ENCODE measurements around the gene VIM.

DNA sequence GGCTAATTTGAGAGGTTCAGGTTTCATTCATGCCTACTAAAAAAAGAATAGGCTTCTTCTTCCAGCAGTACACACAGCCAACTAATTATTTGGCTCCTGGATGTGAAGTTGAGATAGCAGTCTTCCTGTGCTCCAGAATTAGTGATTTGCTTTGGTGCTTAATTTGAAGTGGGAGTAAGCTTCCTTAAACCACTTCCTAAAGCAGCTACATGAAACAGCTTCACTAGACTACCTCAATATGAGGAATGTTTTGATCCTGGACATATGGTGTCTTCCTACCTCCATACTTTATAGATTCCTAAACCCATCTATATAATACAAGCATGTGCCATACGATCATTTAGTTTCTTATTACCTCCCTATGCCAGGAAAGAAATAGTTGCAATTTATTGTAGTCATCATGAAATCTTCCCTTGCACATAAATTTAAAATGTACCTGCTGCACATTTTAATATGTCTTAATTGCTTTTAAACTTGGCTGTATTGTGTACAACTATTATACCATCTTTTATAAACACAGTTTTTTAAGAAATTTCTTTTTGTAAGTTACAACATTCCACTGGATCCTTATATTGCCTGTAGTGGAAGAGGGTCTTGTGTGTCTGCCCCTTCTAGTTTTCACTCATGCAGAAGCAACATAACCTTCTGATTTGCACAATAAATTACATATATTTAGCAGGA, 8.6 kb downstream of the VIM start:
- TF ChIP-seq EZH2 (IDR thresholded peaks at IDR 0.05; ENCODE audit: low read length), result no peak
- TF ChIP-seq, protein P1, sequence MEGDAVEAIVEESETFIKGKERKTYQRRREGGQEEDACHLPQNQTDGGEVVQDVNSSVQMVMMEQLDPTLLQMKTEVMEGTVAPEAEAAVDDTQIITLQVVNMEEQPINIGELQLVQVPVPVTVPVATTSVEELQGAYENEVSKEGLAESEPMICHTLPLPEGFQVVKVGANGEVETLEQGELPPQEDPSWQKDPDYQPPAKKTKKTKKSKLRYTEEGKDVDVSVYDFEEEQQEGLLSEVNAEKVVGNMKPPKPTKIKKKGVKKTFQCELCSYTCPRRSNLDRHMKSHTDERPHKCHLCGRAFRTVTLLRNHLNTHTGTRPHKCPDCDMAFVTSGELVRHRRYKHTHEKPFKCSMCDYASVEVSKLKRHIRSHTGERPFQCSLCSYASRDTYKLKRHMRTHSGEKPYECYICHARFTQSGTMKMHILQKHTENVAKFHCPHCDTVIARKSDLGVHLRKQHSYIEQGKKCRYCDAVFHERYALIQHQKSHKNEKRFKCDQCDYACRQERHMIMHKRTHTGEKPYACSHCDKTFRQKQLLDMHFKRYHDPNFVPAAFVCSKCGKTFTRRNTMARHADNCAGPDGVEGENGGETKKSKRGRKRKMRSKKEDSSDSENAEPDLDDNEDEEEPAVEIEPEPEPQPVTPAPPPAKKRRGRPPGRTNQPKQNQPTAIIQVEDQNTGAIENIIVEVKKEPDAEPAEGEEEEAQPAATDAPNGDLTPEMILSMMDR (optimal IDR thresholded peaks at IDR 0.05 in 1 of 3, IDR thresholded peaks at IDR 0.05 in 1 of 3, conservative IDR thresholded peaks at IDR 0.05 in 1 of 3; ENCODE audit: extremely low read depth in 1 of 3, insufficient read depth in 2 of 3, low read length in 3 of 3), result no peak

All from keratinocyte (primary cell).